GM21528 (cell line): ENCODE data around the gene DIPK1A.

Experiments
- ATAC-seq: cut with Tn5 transposase; IDR thresholded peaks from one replicate; pipeline ENCODE4 v1.9.1; 2021; ENCODE audit warnings: mild to moderate bottlenecking, moderate library complexity; ENCODE audit not compliant: unreplicated experiment, low FRiP score

DIPK1A gene

DNA sequence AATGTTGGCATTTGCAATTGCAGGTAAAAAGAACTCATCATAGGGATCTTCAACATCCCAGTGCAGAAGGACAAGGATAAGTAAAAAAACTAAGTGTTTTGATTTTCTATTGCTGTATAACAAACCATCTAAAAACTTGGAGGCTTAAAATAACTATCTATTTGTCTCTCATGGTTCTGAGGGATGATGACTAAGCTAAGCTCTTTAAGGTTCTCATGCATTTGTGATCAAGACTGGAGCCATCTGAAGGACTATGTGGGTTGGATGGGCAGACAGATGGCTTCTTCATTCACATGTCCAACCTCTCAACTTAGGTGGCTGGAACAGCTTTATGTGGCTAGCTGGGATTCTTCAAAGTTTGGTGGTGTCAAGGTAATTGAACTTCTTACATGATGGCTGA, 78.0 kb downstream of the DIPK1A start:
- no peak for ATAC-seq

DNA sequence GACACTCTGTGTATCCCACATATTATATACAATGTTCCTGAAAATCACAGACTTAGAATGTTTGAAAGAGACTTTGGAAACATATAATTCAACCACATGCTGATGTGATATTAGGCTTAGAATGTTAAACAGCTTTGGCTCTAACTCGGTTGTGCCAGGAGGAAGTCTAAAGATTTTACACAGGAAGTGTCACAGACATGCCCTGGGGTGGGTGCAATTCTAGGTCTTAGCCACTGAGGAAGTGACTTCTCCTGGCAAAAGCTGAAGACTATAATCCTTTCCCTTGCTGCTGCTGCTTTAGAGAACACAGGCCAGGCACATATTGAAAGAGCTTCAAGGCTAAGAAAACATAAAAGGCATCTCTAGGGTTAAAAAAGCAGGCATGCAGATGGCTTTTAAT, 78.4 kb downstream of the DIPK1A start:
- ATAC-seq = no peak

- ATAC-seq = no peak
These were observed 79.9 kb downstream of the DIPK1A start for GRCh38 chr1:92881391-92881790.

DNA sequence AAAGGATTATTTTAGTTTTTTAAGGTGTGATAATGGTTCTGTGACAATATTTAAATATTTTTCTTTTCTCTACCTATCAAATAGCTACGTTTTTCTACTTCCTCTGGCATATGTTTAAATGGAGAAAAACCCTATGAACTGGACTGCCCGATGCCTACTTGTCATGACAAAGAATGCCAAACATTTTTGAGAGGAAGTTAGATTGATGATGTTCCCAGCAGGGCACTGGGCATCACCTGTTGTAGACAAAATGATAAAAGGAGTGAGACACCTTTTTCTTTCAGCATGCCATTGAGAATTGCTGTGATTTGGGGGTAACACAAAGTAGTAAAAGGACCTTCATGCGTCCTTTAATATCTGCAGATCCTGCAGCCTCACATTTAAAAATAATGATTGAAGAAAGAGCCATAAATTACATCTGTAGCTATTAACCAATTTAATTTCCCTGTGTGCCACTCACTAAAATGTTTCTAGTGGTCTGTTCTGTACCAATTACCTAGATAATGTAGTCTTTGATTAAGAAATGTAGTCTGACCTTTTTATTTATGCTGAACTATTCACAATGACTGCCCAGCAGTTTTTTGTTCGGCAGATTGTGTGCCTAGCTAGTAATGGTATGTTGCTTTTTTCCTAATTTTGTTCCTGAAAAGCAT, 81.8 kb downstream of the DIPK1A start:
- ATAC-seq = no peak

DNA sequence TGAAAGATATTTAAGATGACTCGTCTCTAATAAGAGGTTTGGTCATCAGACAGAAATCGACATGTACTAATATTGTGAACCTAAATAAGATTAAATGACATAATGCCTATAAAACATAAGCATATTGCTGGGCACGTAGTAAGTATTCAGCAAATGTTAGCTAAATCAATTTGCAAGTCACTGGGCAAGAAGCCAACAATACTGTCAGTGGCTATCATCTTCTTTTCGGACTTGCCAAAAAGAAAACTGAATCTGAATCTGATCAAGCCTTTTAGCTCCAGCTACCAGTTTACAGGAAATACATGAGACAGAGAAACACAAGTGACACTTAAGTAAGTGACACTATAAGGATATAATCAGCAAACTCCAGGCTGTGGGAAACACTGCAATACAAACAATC, 83.5 kb downstream of the DIPK1A start:
- no peak for ATAC-seq

DNA sequence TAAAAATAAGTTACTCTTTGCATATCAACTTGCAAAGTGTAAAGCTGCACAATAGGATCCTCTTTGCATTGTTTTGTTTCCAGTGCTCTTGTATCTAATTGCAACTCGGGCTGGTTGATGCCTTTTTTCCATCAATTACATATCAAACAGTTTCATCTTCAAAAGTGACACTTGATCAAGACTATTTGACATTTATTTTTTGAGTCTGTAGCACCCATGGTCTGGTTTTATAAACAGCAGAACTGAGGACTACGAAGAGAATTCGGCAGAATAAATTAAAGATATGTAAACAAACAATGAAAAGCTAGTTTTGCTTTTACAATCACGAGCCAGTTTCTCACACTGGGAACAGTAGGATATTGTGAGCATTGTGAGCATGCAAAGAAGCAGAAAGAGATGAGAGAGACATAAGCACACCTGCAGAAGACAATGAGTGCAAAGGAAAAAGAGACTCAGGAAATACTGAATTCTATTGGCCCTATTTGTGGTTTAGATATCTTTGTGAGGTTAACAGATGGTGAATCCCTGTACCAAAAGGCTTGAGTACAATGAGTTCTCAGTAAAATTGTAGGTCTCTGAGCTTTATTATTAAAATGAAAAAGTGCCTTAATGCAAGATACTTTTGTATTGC, 84.1 kb downstream of the DIPK1A start:
- ATAC-seq = no peak

DNA sequence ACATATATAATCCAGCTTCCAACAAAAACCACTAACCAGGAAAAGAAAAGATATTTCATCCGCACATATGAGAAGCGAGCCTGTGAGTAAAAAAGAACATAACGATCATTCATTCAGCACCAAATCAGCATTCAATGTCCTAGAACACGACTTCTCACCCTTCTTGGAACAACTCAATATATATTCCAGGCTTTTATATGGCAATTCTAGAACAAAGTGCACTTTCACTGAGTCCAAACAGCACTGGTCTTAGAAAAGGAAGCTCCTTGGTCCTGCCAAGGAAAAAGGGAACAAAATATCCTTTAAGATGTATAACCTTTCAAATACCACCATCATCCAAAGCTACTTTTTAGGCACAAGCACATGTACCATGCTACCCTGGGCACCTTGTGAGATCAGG, 84.9 kb downstream of the DIPK1A start:
- no peak for ATAC-seq

GRCh38 chr1:92874987-92875386, 86.3 kb downstream of the DIPK1A start:
- ATAC-seq = no peak

DNA sequence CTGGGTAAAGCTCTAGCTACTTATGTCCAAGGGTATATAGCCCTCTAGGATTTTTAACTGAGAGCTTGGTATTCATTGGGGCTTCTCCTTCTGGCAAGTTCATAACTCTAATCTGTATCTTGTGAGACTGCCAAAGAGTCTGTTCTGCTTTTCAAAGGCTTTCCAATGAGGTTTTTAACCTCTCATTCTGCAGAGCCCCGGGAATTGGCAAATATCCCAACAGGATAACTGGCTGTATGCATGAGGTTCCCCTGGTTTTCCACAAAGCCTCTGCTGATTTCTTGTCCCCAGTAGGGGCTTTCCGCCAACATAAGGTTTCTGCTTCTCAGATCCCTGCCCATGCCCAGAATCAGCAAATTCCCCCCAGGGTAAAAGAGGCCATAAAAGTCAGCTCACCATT, 88.5 kb downstream of the DIPK1A start:
- ATAC-seq = no peak

- ATAC-seq = no peak
These were observed 90.7 kb downstream of the DIPK1A start for GRCh38 chr1:92870591-92870990.

DNA sequence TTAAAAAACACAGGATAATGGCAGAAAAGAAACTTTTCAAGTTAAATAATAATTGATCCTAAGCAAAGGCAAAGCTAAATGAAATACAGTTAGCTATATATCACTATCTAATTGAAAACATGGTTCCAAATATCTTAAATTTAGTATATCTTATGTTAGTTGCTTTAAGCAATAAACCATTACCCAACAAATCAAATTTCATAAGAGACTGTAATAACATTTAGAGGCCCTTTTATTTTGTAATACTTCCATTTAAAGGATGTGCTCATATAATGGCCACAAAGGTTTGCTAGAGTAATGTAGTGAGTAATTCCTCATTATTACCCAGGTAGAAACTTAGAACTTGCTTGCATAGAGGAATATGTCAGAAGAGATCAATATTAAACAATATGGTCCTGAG, 97.1 kb downstream of the DIPK1A start:
- ATAC-seq = no peak

DNA sequence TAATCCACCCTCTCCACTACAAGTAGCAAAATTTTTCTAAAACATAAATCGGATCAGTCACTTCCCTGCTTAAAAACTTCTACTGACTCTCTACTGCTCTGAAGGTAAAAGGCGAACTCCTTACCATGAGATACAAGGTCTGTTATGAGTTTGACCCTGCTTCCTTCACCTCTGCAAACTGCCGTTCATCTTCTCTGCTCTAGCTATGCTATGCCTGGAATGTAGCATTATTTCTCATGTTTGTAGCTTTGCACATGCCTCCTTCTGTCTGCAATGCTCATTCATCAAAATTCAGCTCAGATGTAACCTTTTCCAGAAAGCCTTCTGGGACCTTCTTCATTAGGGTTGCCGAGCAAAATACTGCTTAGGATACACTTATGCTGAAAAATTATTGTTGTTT, 98.7 kb downstream of the DIPK1A start:
- no peak for ATAC-seq

GRCh38 chr1:92859400-92860039, 101.7 kb downstream of the DIPK1A start:
- ATAC-seq = no peak

DNA sequence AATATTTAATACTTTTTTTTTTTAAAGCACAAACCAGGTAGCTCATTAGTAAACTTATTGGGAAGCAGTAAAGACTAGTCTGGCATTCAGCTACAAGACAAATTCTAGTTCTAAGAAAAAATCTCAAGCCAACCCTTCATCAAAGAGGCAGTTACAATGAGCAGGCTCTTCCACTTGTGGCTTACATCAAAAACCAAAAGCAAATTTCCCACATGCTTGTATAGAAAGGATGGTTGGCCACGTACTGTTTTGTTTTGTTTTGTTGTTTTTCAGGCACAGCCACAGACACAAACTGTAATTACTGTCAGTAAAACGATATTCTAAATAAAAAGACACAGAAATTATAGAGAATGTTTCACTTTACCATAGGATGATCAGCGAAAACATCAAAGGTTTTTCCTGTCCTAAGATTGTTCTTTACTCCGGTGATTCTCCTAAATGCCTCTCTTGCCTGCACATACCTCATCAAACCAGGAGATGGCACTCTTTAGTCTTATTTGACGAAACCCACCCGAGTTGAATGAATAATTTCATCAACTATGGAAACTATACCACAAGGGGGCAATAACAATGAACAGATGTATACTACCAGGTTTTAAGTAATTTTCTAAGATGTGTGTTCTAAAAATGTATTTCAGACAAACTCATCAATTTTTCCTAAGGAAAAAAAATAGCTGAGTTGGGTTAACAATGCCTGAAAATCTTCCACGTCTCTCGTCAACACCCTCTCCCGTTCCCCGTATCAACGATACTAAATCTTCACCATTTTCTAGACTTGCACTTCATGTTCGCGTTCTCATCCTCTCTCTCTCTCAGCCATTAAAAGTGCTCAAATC, 102.5 kb downstream of the DIPK1A start:
- ATAC-seq = no peak

DNA sequence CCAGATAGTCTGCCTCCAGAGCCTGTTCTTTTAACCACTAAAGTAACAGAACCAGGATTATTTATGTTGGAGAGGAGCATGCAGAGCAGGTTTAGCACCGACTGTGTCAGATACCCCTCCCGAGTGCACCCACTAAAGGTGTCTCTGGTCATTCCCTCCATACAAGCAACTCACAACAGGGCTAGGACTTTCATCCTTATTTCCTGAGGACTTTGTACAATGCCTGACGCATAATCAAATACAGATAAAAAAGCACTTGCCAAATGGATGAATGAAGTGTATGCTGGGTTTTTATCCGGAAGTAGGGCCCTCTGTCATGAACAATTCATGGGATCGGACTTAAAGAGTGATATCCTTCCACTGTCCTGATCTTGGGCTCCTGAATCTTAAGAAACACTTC, 103.4 kb downstream of the DIPK1A start:
- no peak for ATAC-seq

DNA sequence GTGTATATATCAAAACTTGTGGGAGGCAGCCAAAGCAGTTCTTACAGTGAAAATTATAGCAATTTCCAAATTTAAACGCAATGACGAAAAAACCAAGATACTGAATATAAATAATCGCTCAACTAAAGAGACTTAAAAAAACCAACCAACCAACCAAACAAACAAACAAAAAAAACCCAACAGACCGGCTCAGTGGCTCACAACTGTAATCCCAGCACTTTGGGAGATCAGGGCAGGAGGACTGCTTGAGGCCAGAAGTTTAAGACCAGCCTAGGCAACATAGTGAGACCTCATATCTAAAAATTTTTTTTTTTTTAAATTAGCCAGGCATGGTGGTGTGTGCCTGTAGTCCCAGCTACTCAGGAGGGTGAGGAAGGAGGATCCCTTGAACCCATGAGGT, 106.0 kb downstream of the DIPK1A start:
- ATAC-seq = no peak

GRCh38 chr1:92854101-92854785, 107.0 kb downstream of the DIPK1A start:
- ATAC-seq = no peak

DNA sequence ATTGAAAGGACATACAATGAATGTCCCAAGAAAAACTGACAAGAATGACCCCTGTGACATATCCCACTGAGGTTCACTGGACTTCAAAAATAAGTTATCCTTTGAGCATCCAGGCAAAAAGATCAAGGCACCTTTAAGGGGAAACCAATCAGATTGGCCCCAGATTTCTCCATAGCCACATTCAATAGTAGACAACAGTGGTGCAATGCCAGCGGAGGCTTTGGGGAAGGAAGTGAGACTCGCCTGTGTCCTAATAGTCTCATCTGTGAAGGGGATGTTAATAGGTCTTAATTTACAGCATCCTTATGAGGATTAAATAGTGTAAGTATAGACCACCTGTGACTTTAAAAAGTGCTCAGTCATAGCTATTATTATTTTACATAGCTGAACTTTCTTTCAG, 108.0 kb downstream of the DIPK1A start:
- no peak for ATAC-seq

DNA sequence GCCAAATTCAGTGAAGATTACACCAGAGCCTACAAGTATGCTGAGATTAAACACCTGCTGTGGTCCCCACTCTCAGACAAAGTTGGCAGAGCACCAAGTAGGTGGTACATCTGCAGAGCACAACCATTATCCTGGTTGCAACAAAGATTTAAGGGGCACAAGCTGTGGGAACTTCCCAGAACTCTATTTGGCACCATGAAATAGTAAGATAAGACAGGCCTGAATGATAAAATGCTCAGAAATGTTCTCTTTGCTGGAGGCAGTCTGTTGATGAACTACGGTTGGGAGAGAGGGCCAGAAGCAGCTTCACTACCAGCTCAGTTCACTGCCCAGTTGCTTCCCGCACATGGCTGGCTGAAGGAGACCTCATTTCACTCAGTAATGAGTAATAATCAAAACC, 109.5 kb downstream of the DIPK1A start:
- no peak for ATAC-seq

DNA sequence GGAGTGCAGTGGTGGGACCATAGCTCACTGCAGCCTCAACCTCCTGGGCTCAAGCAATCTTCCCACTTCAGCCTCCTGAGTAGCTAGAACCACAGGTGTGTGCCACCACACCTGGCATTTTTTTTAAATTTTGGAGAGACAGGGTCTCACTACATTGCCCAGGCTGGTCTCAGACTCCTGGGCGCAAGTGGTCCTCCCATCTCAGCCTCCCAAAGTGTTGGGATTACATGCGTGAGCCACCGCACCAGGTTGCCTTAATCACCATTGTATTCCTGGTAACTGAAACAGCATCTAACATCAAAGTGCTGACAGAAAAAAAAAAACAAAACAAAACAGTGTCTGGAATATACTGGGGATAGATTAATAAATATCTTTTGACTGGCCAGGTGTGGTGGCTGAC, 111.2 kb downstream of the DIPK1A start:
- ATAC-seq = no peak

- no peak for ATAC-seq
These were observed 113.1 kb downstream of the DIPK1A start for GRCh38 chr1:92848201-92848600.
